ENCODE data around the gene BORCS5. TPM values are rescaled to one million over a fixed set of nuclear protein-coding genes. Genes with fewer than 3 reads are reported as not detected.

BORCS5 gene
- total and polyA plus RNA-seq, 2 experiments from 2014 or later, result 11.3 to 12.6 TPM

- Histone ChIP-seq H3F3A (replicated peaks; ENCODE audit: low read depth) (no peaks in the 10 kb centered on the region), H3K4me3 (no peak overlapping the region), H3K27ac (ENCODE audit: low read depth) (no peak overlapping the region), H3K79me2 (replicated peaks; ENCODE audit: insufficient read depth) (peaks cover 3% of the 10 kb centered on the region; the same call in 1 of the 2 replicates), H3K27me3 (ENCODE audit: insufficient read depth) (no peaks in the 10 kb centered on the region), H4K20me1 (replicated peaks; ENCODE audit: insufficient read depth) (0 out of 2 replicates have a peak, but pooled peaks cover 4% of the 10 kb centered on the region), H3K4me1 (ENCODE audit: insufficient read depth) (0 out of 2 replicates have a peak, but pooled peaks cover 7% of the 10 kb centered on the region), H2AFZ (no peak overlapping the region), H3K9me2 (ENCODE audit: insufficient read depth) (no peaks in the 10 kb centered on the region), H3K4me2 (no peak overlapping the region), H3K36me3 (ENCODE audit: insufficient read depth) (no peaks in the 10 kb centered on the region)
- no peak for TF ChIP-seq ZNF331 (CRISPR knock-in tag; IDR thresholded peaks at IDR 0.05; ENCODE audit: low read depth)
- no peak for TF ChIP-seq REST (IDR thresholded peaks at IDR 0.05; ENCODE audit: unreplicated experiment)
- TF ChIP-seq ZNF462 (CRISPR knock-in tag; IDR thresholded peaks at IDR 0.05), result no peak
- TF ChIP-seq EZH2phosphoT487 (IDR thresholded peaks at IDR 0.05; ENCODE audit: unreplicated experiment), result no peak
- TF ChIP-seq ZNF114 (CRISPR knock-in tag; IDR thresholded peaks at IDR 0.05), result no peak
- TF ChIP-seq CTCF (conservative IDR thresholded peaks at IDR 0.05; ENCODE audit: low read depth in 2 of 2), result no peak
- no peaks in the 10 kb centered on the region for H3K27me3 Mint-ChIP-seq (ENCODE audit: insufficient read depth, low read depth, poor library complexity)
- no peaks in the 10 kb centered on the region for H3K9me3 Mint-ChIP-seq
- peaks cover 13% of the 10 kb centered on the region for H3K4me1 Mint-ChIP-seq
- no peak overlapping the region for H3K27ac Mint-ChIP-seq
- no peaks in the 10 kb centered on the region for H3K36me3 Mint-ChIP-seq (ENCODE audit: low read depth)
- ATAC-seq (no peak), DNase-seq (ENCODE audit: low spot score) (no peak)
- no peak overlapping the region for H3K4me3 Mint-ChIP-seq
These were observed 8.0 kb downstream of the BORCS5 start for GRCh38 chr12:12364787-12365445.
